Measurements from ENCODE around the gene QSOX2.
"Not testable (repeated sequence)": the region's sequence is repeated elsewhere in the genome, so short reads cannot be mapped to it uniquely, and the experiment has no call there.

The QSOX2 gene

DNA sequence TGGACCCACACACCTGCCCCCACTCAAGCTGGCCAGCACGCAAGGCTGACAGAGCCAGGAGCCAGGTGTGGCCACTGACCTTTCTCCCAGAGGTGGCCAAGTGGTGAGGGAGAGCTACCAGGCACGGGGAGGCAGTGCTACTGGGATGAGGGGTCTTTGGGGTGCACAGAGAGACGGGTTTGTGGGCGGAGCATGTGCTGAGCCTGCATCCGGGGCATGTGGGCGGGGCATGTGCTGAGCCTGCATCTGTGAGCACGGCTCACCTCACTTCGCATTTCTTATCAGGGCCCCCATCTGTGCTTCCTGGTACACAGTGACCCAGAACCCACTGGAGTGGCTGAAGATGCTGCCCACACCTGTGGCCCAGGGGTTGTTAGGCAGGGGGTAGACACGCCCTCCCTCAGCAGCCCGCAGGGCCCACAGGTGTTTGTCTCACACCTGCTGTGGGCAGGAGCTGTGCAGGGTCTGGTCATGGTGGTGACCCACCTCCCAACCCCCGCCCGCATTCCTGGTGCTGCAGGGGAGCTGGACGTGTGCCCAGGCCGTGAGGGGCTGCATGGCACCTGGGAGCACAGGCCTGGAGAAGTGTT, 36.8 kb upstream of the QSOX2 start:
- no peak for DNase-seq

DNA sequence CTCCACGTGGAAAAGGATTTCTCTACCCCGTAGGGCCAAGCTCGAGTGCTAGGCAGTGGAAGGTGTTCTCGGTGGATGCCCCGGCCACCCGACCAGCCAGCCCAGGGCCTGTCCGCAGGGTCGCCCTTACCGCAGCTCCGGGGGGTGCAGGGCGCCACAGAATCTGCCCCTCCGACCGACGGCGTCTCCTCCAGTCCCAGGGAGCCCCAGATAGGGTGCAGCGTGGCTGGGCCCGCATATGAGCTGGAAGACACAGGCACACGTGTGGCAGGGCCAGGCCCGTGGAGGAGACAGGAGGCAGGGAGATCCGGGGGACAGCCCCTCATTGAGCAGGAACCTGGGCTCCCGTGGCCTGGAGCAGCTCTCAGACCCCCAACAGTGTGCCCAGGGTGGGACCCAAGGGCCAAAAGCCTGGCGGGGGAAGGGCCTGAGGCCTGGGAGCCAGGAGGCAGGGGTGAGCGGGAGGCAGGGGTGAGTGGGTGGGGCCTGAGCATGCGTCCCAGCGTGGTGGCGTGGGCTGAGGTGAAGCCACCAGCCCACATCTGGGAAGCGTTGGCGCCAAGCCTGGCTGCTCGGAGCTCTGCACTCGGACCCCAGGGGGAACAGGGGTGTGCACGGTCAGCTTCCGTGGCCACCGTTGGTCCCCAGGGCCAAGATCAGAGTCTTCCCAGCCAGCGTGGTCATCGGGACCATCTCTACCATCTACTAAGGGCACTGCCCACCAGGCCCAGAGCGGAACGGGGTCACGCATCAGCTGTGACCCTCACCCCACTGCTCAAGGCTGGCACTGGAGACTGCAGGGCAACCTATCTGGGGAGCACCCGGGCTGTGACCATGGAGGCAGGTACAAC, 36.0 kb upstream of the QSOX2 start:
- DNase-seq = no peak

DNA sequence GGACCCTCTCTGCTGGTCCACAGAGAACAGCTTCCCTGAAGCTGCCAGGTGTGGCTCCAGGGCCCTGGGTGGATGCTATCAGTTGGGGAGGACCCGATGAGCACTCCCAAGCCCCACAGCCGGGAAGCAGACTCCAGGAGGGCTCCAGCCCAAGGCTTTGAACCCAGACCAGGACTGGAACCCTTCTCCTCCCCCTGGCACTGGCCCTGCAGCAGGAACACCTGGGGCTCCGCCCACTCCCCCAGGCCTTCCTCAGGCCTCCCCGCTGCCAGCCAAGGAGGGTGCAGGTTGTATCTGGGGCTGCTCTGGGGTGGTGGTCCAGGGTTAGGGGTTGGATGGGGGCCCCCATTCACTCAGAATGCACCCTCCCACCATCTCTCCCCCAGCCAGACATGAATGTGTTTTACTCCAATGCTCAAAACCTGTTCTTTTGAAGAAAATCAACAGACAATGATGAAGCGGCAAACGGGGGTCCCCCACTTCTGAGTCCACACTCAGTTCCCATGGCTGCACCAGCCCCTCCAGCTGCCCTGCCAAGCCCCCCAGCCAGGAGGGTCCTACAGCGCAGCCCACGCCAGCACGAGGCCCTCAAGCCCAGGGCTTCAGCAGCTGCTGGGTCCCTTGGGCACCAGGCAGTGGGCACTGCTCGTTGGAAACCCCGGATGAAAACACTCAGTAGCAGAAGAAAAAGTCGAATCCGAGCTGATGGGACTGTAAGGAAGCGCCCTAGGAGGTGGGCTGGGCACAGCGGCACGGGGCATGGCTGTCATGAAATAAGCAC, 35.1 kb upstream of the QSOX2 start:
- DNase-seq = no peak

DNA sequence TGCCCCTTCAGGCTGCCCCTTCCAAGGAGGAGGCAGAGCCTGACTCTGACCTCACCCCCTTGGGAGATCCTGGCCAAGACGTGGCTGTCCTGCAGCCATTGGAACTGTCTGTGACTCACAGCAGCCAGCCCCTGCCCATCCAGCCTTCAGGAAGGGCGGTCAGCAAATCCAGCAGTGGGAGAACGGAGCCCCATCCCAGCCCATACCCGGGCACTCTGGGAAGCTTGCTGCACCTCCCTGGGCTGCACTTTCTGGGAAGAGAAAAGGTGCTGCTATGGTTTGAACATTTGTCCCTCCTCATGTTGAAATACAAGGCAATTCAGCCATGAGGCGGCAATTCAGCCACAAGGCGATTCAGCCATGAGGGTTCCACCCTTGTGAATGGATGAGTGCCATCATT, 33.9 kb upstream of the QSOX2 start:
- DNase-seq = no peak

DNA sequence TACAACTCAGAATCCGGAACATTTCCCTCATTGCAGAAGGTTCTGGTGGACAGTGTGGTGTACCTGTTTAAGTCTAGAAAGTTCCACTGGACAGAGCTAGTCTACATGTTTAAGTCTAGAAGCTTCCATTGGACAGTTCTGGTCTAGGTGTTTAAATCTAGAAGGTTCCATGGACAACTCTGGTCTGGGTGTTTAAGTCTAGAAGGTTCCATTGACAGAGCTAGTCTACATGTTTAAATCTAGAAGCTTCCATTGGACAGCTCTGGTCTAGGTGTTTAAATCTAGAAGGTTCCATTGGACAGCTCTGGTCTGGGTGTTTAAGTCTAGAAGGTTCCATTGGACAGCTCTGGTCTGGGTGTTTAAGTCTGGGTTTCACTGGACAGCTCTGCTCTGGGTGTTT, 33.3 kb upstream of the QSOX2 start:
- no peak for DNase-seq

DNA sequence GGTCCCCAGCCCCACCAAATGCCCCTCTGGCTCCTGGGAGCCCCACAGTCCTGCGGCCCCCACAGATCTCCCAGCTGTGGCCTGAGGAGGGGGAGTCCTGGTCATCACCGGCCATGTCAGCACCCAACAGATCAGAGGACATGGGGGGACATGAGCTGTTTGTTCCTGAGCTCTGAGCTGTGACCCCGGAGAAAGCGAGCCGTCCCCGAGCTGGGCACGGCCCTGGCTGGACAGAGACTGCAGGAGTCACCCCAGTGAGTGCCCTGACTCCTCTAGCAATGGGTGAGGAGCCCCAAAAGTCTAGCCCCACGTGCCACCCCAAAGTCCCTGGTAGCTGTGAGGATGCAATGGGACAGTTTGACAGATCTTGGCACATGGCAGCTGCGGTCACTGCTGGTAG, 32.6 kb upstream of the QSOX2 start:
- no peak for DNase-seq

DNA sequence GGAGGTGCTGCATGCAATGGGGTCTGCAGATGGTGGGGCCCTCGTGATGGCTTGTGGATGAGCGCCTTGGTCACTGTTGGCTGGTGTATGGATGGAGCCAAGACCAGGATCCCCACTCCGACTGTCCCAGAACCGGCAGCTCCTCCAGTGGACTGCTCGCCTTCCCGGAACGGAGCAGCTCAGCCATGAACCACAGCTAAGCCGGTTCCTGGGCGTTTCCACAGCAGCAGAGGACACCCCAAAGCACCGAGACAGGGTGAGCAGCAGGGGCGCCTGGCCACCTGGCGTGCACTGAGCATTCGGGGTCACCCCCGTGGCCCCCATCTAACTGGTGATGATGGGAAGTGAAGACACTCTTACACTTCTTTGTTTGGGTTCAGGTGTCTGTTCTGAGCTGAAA, 32.1 kb upstream of the QSOX2 start:
- no peak for DNase-seq

DNA sequence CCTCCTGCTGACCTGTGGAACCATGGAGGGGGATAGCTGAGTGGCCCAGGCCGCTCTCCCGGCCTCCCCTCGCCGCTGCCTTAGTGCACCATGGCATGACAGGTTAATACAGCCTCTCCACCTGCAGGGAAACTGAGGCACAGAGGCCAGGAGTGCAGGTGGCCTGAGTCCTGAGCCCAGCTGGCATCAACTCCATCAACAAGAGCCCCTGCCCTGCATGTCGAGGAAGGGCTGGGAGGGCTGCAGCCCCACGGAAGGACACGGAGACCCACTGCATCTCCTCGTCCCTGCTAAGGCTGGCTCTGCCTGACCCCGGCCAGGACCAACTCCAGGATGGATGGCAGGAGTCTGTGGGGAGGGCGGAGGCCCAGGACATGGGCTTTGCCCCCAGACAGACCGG, 31.1 kb upstream of the QSOX2 start:
- DNase-seq = no peak

DNA sequence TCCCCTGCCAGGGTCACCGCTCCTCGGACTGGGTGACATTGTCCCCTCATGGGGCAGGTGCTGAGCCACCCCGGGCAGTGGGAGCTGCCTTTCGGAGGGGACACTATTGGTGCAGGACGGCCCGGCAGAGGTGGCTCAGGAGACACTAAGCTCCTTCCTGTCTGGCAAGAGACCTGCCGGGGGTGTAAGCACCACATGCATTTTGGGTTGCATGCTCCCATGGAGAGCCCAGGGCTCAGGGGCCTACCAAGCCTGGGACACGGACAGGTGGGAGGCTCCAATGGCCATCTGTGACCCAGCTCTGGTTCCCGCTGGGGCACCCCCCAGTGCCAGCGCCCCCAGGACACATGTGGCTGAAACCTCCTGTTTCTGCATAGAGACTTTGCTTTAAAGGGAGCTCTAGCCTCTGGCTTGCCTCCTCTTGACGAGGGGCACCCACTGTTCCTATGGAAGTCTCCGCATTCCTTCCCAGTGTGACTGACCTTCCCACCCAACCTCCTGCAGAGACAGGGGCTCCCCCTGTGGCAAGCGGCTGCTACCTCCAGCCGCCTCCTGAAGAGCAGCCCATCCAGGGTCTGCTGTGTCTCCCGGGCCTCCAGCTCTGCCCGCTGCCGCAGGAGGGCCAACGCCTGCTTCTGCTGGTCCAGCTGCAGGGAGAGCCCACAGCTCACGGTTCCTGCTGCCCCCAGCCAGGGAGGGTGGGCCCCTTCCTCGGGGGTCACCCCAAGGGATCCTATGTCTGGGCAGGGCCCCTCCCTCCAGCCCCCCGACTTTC, 30.2 kb upstream of the QSOX2 start:
- DNase-seq = no peak

DNA sequence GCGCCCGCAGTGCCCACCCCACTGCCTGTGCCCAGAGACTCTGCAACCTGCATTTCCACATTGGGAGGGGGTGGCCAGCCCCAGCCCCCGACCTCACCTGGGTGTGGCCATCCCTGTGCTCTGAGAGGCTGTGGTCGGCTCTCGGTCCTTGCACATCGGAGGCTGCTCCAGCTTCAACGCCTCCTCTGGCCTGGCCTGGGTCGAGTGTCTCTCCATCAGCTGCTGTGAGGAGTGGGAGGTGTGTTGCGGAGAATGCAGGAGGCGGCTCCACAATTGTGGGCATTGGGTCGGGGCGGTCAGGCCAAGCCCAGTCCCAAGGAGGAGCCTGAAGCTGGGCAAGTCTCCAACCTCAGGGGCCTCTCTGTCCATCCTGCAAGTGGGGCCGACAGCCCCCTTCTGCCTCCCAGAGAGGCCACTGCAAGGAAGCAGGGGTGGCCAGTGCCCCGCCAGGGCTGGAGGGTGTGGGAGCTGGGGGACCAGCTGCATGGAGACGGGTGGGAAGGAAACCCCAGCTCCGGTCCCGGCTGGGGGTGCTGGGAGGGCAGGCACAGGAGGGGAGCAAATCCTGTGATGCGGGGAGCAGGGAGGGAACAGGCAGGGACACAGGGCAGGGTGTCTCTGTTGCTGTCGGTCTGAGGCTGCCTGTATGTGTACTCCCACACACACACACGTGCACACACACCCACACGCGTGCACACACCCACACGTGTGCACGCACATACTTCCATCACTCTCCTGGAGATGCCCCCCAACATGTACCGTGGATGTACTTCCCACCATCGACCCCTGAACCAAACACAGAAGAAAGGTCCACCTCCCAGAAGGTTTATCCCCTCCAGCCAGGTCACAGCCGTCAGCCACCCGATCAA, 29.4 kb upstream of the QSOX2 start:
- DNase-seq = no peak

DNA sequence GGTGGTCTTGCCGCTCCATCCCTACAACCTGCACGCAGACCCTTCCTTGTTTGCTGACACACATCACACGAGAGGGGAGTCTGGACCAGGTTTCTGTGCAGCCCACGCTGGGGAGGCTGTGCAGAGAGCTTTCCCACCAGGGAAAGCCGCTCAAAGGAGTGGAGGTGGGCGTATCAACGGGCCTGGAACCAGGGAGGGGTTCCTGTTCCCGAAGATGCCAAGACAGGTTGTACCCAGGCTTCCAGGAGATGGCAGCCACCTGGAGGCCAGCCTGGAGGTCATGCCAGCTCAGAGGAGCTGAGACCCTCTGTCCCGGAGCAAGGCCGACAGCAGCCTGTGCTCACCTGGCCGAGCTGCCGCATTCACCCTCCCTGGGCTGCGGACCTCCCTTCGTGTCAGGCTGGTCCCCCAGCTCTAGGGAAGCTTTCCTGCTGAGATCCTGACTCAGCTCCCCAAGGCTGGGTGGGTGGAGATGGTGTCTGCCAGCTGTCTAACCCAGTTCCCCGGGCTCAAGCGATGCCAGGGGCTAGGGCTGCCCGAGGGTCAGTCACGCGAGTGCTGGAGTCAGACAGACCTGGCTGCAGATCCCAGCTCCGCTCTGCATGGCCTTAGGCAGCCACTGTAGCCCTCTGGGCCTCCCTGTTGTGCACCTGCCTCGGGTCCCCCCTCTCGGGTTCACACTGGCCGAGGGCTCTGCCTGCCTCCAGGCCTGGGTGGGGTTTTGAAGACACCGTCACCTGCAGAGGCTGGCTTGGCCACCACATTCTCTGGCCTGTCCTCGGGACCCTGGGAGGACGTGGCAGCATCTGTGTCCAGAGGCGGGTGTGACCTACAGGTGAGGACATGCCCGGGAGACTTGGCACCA, 28.5 kb upstream of the QSOX2 start:
- DNase-seq = no peak

DNA sequence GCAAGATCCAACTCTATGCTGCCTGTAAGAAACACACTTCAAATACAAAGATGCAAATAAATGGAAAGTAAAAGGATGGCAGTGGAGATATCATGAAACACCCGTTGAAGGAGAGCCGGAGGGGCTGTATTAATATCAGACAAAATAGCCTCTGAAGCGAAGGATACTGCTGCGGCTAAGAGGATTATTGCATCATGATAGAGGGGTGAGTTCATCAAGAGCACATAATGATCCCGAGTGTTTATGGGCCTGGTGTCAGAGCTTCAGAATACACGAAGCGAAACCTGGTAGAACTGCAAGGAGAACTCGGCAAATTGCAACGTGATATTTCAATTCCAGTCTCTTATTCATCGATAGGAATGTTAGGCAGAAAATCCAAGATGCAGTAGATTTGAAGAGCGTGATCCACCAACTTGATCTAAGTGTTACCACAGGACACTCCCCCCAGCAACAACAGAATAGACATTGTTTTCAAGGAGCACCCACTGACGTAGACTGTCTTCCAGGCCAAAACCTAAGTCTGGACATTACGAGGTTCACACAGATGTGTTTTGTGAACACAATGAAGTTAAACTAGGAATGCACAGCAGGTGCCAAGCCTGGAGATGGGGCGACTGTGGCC, 27.7 kb upstream of the QSOX2 start:
- no peak for DNase-seq

DNA sequence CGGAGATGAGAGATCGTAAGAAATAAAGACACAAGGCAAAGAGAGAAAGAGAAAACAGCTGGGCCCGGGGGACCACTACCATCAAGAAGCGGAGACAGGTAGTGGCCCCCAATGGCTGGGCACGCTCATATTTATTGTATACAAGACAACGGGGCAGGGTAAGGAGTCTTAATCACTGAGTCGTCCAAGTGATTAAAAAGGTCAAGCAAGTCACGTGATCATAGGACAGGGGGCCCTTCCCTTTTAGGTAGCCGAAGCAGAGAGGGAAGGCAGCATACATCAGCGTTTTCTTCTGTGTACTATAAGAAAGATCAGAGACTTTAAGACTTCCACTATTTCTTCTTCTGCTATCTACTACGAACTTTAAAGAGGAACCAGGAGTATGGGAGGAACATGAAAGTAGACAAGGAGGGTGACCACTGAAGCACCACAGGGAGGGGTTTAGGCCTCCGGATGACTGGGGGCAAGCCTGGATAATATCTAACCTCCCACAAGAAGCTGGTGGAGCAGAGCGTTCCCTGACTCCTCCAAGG, 24.6 kb upstream of the QSOX2 start:
- DNase-seq = no peak

DNA sequence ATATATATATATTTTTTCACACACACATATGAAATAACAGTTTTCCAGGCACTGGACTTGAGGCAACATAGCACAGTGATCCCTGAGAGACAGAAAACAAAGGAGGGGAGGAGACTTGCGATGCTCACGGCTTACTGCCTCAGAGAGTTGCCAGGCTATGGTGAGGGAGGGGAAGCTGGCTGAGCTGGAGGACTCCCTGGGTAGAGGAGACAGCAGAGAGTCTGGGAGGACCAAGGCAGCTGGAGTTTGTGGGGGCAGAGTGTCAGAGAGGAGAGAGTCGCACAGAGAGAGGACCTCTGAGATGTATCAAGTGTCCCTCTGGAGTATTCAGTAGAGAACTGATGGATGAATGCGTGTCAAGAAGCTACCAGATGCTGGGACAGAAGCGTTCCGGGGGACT, 23.1 kb upstream of the QSOX2 start:
- DNase-seq = no peak

DNA sequence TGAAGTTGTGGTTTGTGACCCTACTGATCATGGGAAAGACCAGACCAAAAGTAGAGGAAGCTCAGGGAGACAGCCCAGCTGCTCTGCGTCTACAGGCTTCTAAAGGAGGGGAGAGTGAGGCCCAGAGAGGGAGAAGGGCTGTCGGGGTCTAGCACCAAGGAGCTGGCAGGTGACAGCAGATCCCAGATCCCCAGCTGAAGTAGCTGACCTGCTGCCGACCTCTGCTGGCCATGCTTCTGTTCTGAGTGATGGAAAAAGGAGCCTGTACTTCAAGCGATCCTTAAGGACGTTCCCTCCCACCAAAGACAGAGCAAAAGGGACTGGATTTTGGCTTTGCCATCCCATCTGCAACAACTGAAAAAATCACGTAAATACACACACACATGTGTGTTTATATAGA, 22.7 kb upstream of the QSOX2 start:
- DNase-seq = no peak

DNA sequence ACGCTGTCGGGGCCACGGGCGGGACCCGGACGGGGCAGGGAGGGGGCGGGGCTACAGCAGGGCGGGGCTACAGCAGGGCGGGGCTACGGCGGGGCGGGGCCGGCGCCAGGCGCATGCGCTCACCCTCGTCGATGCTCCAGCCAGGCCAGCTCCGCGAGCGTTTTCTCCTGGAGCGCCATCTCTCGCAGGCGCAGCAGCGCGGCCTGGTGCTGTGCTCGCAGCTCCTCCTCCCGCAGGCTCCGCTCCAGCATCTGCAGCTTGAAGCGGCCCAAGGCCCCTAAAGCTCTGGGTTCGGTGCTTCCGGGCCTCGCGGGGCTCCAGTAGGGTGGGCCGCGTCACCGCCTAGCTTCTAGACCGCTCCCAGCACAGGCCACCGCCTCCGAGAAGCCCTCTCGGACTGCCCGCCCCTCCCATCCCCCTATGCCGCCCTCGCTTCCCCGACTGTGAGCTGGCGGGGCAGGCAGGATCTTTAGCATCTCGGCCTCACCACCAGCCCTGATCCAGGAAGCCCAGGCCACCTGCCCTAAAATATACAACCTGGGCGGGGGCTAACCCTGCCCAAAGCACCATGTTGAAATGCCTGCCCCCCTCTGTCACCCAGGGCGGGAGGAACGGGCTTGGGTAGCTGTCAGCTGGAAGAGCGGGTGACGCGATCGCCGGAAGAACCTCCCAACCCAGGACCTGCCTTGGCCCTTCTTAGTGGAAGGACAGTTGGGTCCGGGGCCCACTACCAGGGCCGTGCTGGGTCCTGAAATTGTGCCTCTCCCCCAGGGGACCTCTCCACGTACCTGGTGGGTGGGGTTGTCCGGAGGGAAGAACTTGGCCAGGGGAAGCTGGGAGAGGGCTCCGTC, 21.9 kb upstream of the QSOX2 start:
- DNase-seq = peak; percentile 79

DNA sequence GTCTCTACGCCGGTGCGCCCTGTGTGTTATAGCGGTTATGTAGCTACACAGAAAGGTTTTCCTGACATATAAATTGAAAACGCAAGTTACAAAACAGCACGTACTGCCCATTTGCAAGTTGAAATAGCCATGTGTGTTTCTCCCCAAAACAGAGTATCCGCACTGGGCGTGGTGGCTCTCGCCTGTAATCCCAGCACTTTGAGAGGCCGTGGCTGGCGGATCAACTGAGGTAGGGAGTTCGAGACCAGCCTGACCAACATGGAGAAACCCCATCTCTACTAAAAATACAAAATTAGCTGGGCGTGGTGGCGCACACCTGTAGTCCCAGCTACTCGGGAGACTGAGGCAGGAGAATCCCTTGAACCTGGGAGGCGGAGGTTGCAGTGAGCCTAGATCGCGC, 21.0 kb upstream of the QSOX2 start:
- not testable (repeated sequence) for DNase-seq

DNA sequence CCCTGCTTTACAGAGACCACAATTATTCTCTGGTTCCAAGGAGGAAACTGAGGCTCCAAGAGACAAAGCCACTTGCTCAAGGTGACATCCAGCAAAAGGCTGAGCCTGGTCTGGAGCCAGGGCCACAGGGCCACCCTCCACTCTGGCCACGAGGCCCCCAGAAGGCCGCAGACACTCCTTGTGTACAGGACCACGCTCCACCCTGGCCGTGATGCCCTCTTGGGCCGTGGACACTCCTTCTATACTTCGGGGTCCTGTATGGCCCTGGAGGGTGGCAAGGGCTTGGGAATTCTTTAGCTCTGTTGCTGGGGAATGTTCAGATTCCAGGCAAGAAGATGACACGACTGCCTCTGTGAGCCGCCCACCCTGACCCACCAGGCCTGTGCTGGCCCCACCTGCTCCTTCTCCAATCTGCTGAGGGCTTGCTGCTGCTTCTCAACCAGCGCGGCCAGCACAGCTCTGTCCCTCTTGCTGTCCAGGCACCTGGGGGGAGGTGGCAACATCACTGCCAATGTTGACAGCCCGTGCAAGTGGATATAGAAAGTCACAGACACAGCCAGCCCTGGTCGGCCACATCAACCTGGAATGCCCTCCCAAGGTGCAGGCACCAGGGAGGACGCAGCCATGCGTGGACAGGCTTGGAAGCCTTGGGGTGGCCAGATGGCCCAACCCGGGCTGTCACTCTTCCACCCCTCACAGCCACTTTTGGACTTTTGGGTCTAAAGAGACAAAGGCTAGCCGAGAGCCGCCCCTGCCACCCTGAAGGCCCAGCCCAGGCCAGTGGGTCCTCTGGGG, 20.1 kb upstream of the QSOX2 start:
- DNase-seq = no peak
